ENCODE results near the gene SEPTIN8.

DNA sequence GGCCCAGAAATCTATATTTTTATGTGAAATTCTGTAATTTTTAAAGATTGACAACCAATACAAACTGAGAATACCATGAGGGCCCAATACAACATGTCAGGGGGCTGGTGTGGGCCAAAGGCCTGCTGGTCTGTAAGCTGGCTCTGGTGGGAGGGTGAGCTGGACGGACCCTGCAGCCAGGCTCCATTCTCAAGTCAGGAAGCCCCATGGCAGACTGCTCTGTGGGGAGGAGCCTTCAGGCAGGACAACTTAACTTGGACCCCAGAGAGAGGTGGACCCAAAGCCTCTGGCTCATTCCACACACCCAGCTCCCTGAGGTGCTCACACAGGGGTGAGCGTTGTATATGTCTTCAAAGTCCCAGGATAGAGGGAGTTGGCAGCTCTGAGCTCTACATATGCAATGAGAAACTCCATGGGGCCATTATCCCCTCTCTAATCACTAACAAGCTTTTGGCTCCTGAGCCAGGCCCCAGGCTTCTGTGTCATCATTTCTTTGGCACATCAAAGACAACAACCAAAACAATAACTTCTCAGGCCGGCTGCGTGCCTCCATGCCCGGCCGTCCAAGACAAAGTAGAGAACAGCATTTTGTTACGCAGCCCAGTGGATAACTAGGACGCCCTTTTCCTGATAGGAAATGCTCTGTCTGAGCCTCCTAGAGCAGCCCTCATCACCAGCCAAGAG, 6.4 kb downstream of the SEPTIN8 start:
- TF ChIP-seq, protein P1, sequence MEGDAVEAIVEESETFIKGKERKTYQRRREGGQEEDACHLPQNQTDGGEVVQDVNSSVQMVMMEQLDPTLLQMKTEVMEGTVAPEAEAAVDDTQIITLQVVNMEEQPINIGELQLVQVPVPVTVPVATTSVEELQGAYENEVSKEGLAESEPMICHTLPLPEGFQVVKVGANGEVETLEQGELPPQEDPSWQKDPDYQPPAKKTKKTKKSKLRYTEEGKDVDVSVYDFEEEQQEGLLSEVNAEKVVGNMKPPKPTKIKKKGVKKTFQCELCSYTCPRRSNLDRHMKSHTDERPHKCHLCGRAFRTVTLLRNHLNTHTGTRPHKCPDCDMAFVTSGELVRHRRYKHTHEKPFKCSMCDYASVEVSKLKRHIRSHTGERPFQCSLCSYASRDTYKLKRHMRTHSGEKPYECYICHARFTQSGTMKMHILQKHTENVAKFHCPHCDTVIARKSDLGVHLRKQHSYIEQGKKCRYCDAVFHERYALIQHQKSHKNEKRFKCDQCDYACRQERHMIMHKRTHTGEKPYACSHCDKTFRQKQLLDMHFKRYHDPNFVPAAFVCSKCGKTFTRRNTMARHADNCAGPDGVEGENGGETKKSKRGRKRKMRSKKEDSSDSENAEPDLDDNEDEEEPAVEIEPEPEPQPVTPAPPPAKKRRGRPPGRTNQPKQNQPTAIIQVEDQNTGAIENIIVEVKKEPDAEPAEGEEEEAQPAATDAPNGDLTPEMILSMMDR (tag by site-specific recombination; IDR thresholded peaks at IDR 0.05): no peak
- TF ChIP-seq, protein P2, sequence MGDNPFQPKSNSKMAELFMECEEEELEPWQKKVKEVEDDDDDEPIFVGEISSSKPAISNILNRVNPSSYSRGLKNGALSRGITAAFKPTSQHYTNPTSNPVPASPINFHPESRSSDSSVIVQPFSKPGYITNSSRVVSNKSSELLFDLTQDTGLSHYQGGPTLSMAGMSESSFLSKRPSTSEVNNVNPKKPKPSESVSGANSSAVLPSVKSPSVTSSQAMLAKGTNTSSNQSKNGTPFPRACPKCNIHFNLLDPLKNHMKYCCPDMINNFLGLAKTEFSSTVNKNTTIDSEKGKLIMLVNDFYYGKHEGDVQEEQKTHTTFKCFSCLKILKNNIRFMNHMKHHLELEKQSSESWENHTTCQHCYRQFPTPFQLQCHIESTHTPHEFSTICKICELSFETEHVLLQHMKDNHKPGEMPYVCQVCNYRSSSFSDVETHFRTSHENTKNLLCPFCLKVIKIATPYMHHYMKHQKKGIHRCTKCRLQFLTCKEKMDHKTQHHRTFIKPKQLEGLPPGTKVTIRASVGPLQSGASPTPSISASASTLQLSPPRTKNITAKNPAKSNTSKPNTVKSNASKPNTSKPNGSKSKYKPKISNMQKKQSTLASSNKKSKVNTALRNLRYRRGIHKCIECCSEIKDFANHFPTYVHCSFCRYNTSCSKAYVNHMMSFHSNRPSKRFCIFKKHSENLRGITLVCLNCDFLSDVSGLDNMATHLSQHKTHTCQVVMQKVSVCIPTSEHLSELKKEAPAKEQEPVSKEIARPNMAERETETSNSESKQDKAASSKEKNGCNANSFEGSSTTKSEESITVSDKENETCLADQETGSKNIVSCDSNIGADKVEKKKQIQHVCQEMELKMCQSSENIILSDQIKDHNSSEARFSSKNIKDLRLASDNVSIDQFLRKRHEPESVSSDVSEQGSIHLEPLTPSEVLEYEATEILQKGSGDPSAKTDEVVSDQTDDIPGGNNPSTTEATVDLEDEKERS (tag by site-specific recombination; IDR thresholded peaks at IDR 0.05): no peak
